Measurements from ENCODE around the gene CCDC12. TPM values are rescaled to one million over a fixed set of nuclear protein-coding genes. Genes with fewer than 3 reads are reported as not detected.

Gene CCDC12
- total RNA-seq, 4 donors from 2014 or later: 36.9 to 59.4 (median 50.2) TPM

DNA sequence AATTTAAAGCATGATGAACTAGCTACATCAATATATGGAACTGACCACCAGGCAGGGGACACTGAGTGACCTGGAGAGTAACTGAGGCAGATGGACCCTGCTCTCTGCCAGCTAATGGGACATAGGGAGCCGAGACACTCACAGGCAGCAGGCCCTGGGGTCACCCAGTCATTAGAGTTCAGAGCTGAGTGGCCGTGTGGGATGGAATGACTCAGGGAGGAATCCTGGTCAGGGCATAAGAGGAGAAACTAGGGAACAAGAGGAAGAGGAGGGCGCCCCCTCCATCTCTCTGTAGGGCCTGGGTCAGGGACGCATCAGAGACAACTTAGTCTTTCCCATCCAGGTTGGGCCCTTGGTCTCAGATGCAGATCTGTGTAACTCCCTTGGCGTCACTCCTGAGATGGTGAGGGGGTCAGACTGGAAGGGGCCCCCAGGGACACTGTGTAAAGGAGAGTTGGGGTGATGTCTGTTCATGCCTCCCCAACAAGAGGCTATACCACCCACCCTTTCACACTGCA, 39.8 kb downstream of the CCDC12 start:
- TF ChIP-seq, protein P1, sequence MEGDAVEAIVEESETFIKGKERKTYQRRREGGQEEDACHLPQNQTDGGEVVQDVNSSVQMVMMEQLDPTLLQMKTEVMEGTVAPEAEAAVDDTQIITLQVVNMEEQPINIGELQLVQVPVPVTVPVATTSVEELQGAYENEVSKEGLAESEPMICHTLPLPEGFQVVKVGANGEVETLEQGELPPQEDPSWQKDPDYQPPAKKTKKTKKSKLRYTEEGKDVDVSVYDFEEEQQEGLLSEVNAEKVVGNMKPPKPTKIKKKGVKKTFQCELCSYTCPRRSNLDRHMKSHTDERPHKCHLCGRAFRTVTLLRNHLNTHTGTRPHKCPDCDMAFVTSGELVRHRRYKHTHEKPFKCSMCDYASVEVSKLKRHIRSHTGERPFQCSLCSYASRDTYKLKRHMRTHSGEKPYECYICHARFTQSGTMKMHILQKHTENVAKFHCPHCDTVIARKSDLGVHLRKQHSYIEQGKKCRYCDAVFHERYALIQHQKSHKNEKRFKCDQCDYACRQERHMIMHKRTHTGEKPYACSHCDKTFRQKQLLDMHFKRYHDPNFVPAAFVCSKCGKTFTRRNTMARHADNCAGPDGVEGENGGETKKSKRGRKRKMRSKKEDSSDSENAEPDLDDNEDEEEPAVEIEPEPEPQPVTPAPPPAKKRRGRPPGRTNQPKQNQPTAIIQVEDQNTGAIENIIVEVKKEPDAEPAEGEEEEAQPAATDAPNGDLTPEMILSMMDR (IDR thresholded peaks at IDR 0.05): no peak
- TF ChIP-seq POLR2A (IDR thresholded peaks at IDR 0.05) (no peak), EP300 (IDR thresholded peaks at IDR 0.05) (no peak)
- H3K27ac ChIP-seq: peak overlapping the region in 3 of 4 donors; percentile 37 to 89 (median 69)
- H3K9me3 ChIP-seq: no peaks in the 10 kb centered on the region
- H3K27me3 ChIP-seq: no peaks in the 10 kb centered on the region
- H3K4me1 ChIP-seq: peaks cover 4 to 71% (median 54%) of the 10 kb centered on the region in 4 donors
- peaks cover 0 to 44% (median 0%) of the 10 kb centered on the region in 3 donors for H3K36me3 ChIP-seq
- DNase-seq (ENCODE audit: low spot score in 2 of 2): no peak
- WGBS, 2 donors: 66 to 68% methylated on average over 5 of the region's 5 CpGs
- no peak overlapping the region for H3K4me3 ChIP-seq

DNA sequence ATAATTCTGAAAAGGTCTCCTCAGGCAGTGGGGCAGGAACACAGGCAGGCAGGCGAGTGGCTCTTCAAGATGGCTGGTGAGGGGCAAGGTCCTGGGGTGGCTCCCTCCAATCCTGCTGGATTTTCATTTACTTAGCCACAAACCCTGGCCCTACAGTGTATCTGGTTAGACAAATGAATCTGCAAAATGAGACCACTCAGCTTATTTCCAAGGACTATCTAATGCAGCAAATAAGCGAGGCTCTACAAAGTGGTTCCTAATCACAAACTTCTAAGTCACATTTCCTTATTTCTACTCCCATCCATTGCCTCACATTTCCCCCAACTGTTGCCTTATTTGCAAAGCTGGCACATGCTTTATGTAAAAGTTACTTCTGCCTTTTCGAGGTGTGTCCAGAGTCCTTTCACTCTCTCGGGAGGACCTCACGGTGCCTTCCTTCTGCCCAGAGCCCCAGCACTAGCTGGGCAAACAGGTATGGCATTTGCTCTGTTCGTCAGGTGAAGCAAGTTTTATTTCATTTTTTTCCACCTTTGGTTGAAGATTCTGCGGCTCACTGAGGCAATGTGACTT, 40.5 kb downstream of the CCDC12 start:
- Histone ChIP-seq H3K27me3 (no peaks in the 10 kb centered on the region), H3K4me1 (peaks cover 4 to 75% (median 61%) of the 10 kb centered on the region in 4 donors), H3K9me3 (no peaks in the 10 kb centered on the region), H3K36me3 (peaks cover 0 to 44% (median 0%) of the 10 kb centered on the region in 3 donors), H3K27ac (peak overlapping the region in 3 of 4 donors; percentile 37 to 89 (median 69)), H3K4me3 (no peak overlapping the region)
- no peak for DNase-seq (ENCODE audit: low spot score in 2 of 2)
- WGBS, 2 donors: 78 to 79% methylated on average over 7 of the region's 7 CpGs
- TF ChIP-seq EP300 (IDR thresholded peaks at IDR 0.05): peak in 1 of 2 donors; percentile 39
- TF ChIP-seq, protein P1 (IDR thresholded peaks at IDR 0.05): no peak

DNA sequence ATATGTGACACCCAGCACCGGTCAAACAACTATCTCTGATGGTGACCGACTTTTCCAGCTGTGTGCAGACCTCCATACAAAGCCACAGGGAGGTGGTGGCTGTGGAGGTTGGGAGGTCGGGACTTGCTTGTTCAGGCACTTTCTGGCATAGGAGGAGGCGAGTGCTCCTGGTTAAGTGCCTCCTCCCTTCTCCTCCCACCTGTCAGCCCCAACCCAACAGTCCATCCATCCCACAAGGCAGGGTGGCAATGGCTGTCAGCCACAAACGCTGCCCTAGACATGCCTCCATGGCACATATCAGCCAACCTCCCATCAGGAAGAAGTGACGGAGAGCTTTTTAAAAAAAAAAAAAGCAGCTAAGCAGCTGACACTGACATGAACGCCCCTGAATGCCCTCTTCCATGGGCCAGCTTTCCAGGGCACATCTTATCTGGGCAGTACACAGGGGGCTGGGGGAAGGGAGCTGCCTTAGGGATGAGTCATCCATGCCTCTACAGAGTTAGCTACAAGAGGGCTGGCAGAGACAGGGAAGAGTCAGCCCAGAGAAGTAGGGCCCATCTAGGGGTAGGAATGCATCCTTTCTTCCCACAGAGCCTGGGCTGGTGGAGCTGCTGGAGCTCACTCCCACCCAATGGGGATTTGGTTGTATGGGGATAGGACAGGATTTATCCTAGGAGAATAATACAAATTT, 41.2 kb downstream of the CCDC12 start:
- H3K27me3 ChIP-seq: no peaks in the 10 kb centered on the region
- peaks cover 4 to 83% (median 68%) of the 10 kb centered on the region in 4 donors for H3K4me1 ChIP-seq
- WGBS, 2 donors: 44 to 55% methylated on average over 7 of the region's 7 CpGs
- peaks cover 0 to 37% (median 0%) of the 10 kb centered on the region in 3 donors for H3K36me3 ChIP-seq
- no peak overlapping the region for H3K4me3 ChIP-seq
- TF ChIP-seq EP300 (IDR thresholded peaks at IDR 0.05) (peak in 1 of 2 donors; percentile 53), POLR2A (IDR thresholded peaks at IDR 0.05) (no peak)
- TF ChIP-seq, protein P1 (IDR thresholded peaks at IDR 0.05): peak in 4 of 5 experiments; percentile 28 to 45 (median 40)
- H3K9me3 ChIP-seq: no peaks in the 10 kb centered on the region
- peak overlapping the region; percentile 26 to 89 (median 55) for H3K27ac ChIP-seq
- DNase-seq (ENCODE audit: low spot score in 2 of 2): peak in 1 of 2 donors; percentile 50

DNA sequence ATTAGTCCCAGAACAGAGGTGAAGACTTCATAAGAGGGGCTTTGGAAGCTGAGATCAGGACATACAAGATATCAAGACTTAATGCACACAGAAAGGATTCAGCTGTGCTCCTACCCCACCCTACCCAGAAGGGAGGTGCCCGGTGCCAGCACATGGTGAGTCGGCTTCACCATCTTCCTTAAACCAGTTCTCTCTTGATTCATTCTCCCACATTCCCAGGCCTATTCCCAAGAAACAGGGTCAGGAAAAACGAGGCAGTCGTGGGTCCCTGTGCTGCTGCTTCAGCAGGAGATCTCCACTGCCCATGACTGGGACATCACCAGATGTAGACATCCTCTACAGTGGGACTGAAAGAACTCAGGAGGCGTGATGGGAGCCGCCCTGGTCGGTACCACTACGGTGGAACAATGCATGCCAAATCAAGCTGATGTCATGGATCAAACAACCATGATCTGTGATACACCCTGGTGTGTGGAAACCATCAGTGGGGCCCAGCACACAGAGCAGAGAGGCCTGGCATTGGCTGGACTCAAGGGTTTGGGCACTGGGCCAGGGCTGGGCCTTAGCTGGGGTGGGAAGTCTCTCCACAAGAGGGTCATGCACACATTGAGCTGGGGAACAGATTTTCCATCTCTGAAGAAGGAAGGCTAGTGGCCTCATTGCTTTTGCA, 41.9 kb downstream of the CCDC12 start:
- Histone ChIP-seq H3K9me3 (no peaks in the 10 kb centered on the region), H3K4me1 (peaks cover 4 to 90% (median 75%) of the 10 kb centered on the region in 4 donors), H3K27me3 (no peaks in the 10 kb centered on the region), H3K27ac (peak overlapping the region; percentile 26 to 89 (median 55)), H3K4me3 (no peak overlapping the region), H3K36me3 (peaks cover 0 to 31% (median 0%) of the 10 kb centered on the region in 3 donors)
- WGBS, 2 donors: 48 to 50% methylated on average over 8 of the region's 8 CpGs
- no peak for DNase-seq (ENCODE audit: low spot score in 2 of 2)
- TF ChIP-seq EP300 (IDR thresholded peaks at IDR 0.05): no peak
- TF ChIP-seq, protein P1 (IDR thresholded peaks at IDR 0.05): no peak
- no peak for TF ChIP-seq POLR2A (IDR thresholded peaks at IDR 0.05)
